NOMO-1 treated with DMSO at 0.1 percent for 48 hours (cell line): ENCODE measurements around the gene NANOS1.

Experiments used
- DNase-seq: peaks from one replicate; lab custom pipeline; 2025; ENCODE audit not compliant: unreplicated experiment; lab: John Stamatoyannopoulos, UW

NANOS1 gene

GRCh38 chr10:119029613-119030420 is at the start of gene NANOS1:
NANOS1 (plus strand) TSS chr10:119029714; CDS start chr10:119029802, 88 bp downstream.
- DNase-seq: no peak

- no peak for DNase-seq
Measured at GRCh38 chr10:118980135-118980865, 49.2 kb upstream of the NANOS1 start.

GRCh38 chr10:118980870-118981269 is 48.6 kb upstream of the NANOS1 start:
- no peak for DNase-seq

- no peak for DNase-seq
Measured at GRCh38 chr10:118981946-118982345, 47.6 kb upstream of the NANOS1 start.

- DNase-seq: no peak
Measured at GRCh38 chr10:118982366-118982765, 47.1 kb upstream of the NANOS1 start.

GRCh38 chr10:118983263-118983662 is 46.3 kb upstream of the NANOS1 start:
- peak; percentile 34 for DNase-seq

- no peak for DNase-seq
Measured at GRCh38 chr10:118985576-118985975, 43.9 kb upstream of the NANOS1 start.

GRCh38 chr10:118986815-118987790 is 42.4 kb upstream of the NANOS1 start:
- DNase-seq: no peak

GRCh38 chr10:118990326-118990725 is 39.2 kb upstream of the NANOS1 start:
- DNase-seq: no peak

- DNase-seq: no peak
Measured at GRCh38 chr10:118992496-118992895, 37.0 kb upstream of the NANOS1 start.

- DNase-seq: no peak
Measured at GRCh38 chr10:118993214-118993613, 36.3 kb upstream of the NANOS1 start.

GRCh38 chr10:118994321-118994720 is 35.2 kb upstream of the NANOS1 start:
- no peak for DNase-seq

- no peak for DNase-seq
Measured at GRCh38 chr10:118995739-118996138, 33.8 kb upstream of the NANOS1 start.

- no peak for DNase-seq
Measured at GRCh38 chr10:118997379-118997778, 32.1 kb upstream of the NANOS1 start.

GRCh38 chr10:118998183-118998582 is 31.3 kb upstream of the NANOS1 start:
- DNase-seq: no peak

GRCh38 chr10:119001717-119002500 is 27.6 kb upstream of the NANOS1 start:
- no peak for DNase-seq

GRCh38 chr10:119003572-119004289 is 25.8 kb upstream of the NANOS1 start:
- DNase-seq: no peak

GRCh38 chr10:119005362-119006043 is 24.0 kb upstream of the NANOS1 start:
- no peak for DNase-seq
